ENCODE results near the gene ATP2C2.

ATP2C2 gene

GRCh38 chr16:84499638-84500037 lies 131.3 kb downstream of the ATP2C2 start:
- DNase-seq (ENCODE audit: insufficient read length, low spot score) (no peak), FAIRE-seq (no peak)

GRCh38 chr16:84500531-84500930 lies 132.2 kb downstream of the ATP2C2 start:
- TF ChIP-seq CTCF (IDR thresholded peaks at IDR 0.05; ENCODE audit: insufficient read depth, missing control alignments) = no peak
- DNase-seq (ENCODE audit: insufficient read length, low spot score) = no peak
- FAIRE-seq = no peak

More at GRCh38 chr16:84499638-84500037, 131.3 kb downstream of the ATP2C2 start:
- TF ChIP-seq CTCF (IDR thresholded peaks at IDR 0.05; ENCODE audit: insufficient read depth, missing control alignments) = no peak

- DNase-seq (ENCODE audit: insufficient read length, low spot score) (no peak), FAIRE-seq (no peak)
- TF ChIP-seq CTCF (IDR thresholded peaks at IDR 0.05; ENCODE audit: insufficient read depth, missing control alignments) = no peak
These were observed 132.9 kb downstream of the ATP2C2 start for GRCh38 chr16:84501077-84501735.

GRCh38 chr16:84502075-84502474 lies 133.7 kb downstream of the ATP2C2 start:
- TF ChIP-seq CTCF (IDR thresholded peaks at IDR 0.05; ENCODE audit: insufficient read depth, missing control alignments) = no peak
- FAIRE-seq (no peak), DNase-seq (ENCODE audit: insufficient read length, low spot score) (no peak)

- no peak for TF ChIP-seq CTCF (IDR thresholded peaks at IDR 0.05; ENCODE audit: insufficient read depth, missing control alignments)
- no peak for DNase-seq (ENCODE audit: insufficient read length, low spot score)
- no peak for FAIRE-seq
These were observed 134.2 kb downstream of the ATP2C2 start for GRCh38 chr16:84502581-84502980.

- DNase-seq (ENCODE audit: insufficient read length, low spot score) (no peak), FAIRE-seq (no peak)
- TF ChIP-seq CTCF (IDR thresholded peaks at IDR 0.05; ENCODE audit: insufficient read depth, missing control alignments) = no peak
These were observed 135.5 kb downstream of the ATP2C2 start for GRCh38 chr16:84503751-84504395.

All from D721Med (cell line).